H1 (cell line): Measurements from ENCODE around the gene SETD1B. TPM values are rescaled to one million over a fixed set of nuclear protein-coding genes. Genes with fewer than 3 reads are reported as not detected.

Experiments used
- CTCF ChIA-PET: fragments of 300-600 bp; sonication (Branson Sonifier 250); formaldehyde crosslinking; loops from one replicate; lab custom pipeline; 2021; ENCODE audit not compliant: partially characterized antibody; lab: Charles Lee
- POLR2A ChIA-PET: fragments of 300-600 bp; sonication (Branson Sonifier 250); formaldehyde crosslinking; loops from one replicate; lab custom pipeline; 2021; ENCODE audit warnings: inconsistent platforms; ENCODE audit not compliant: partially characterized antibody; lab: Charles Lee
- DNase-seq, 2 experiments: peaks; one replicate each; pipeline versions ENCODE4 v3.0.0 to v3.0.0-alpha.2; 2010 to 2022; ENCODE audit warnings: low spot score in 2 of 2, low read depth in 1 of 2, mixed read lengths in 1 of 2
- FAIRE-seq: peaks from 2 replicates; lab custom pipeline; 2011; peaks lifted over from hg19 to GRCh38; lab: Jason Lieb, UNC
- H2AFZ ChIP-seq: 2 replicates; pipeline ENCODE4 v1.8.1; 2012; ENCODE audit warnings: low read length, inconsistent platforms
- H2AK5ac ChIP-seq: 2 replicates; pipeline ENCODE4 v1.6.1; 2013; ENCODE audit warnings: low read depth, low read length
- H2BK120ac ChIP-seq: replicated peaks from 2 replicates; pipeline ENCODE3; 2013; ENCODE audit warnings: low read depth, low read length, inconsistent platforms
- H2BK12ac ChIP-seq: 2 replicates; pipeline ENCODE4 v1.6.1; 2013; ENCODE audit warnings: low read depth, low read length
- H2BK15ac ChIP-seq: 2 replicates; pipeline ENCODE4 v1.6.1; 2013; ENCODE audit warnings: low read length
- H2BK20ac ChIP-seq: 2 replicates; pipeline ENCODE4 v1.6.1; 2013; ENCODE audit warnings: low read length
- H2BK5ac ChIP-seq: 2 replicates; pipeline ENCODE4 v1.6.1; 2013; ENCODE audit warnings: low read depth, low read length
- H3K14ac ChIP-seq: 2 replicates; pipeline ENCODE4 v1.6.1; 2013; ENCODE audit warnings: inconsistent platforms; ENCODE audit not compliant: insufficient read length
- H3K18ac ChIP-seq: 2 replicates; pipeline ENCODE4 v1.6.1; 2013; ENCODE audit warnings: low read length; ENCODE audit errors: extremely low read depth
- H3K23ac ChIP-seq: 2 replicates; pipeline ENCODE4 v1.6.1; 2013; ENCODE audit warnings: inconsistent platforms; ENCODE audit not compliant: insufficient read length
- H3K23me2 ChIP-seq: 2 replicates; pipeline ENCODE4 v1.6.1; 2013; ENCODE audit warnings: low read depth, low read length
- H3K27ac ChIP-seq: 2 replicates; pipeline ENCODE4 v1.6.1; 2011; ENCODE audit warnings: low read depth, low read length, inconsistent platforms
- H3K27me3 ChIP-seq, 4 experiments: replicated peaks in 1 of 4; 1 replicate in 1 of 4; 2 replicates in 3 of 4; pipeline versions ENCODE4 v1.6.1 to v1.8.1; 2011 to 2013; ENCODE audit warnings: low read length in 3 of 4, mild to moderate bottlenecking in 3 of 4, inconsistent platforms in 2 of 4, mixed read lengths in 2 of 4, moderate library complexity in 1 of 4; ENCODE audit not compliant: control insufficient read depth in 3 of 4, insufficient read depth in 3 of 4; ENCODE audit errors: extremely low read depth in 1 of 4
- H3K36me3 ChIP-seq, 4 experiments: 2 replicates each; pipeline versions ENCODE4 v1.6.1 to v1.8.1; 2011 to 2013; ENCODE audit warnings: mild to moderate bottlenecking in 4 of 4, low read length in 3 of 4, moderate library complexity in 2 of 4, control low read depth in 1 of 4, inconsistent platforms in 1 of 4; ENCODE audit not compliant: insufficient read depth in 4 of 4, control insufficient read depth in 2 of 4
- H3K4ac ChIP-seq: replicated peaks from 2 replicates; pipeline ENCODE3; 2013; ENCODE audit warnings: low read length, low read depth, mixed read lengths, inconsistent platforms; ENCODE audit not compliant: insufficient read length
- H3K4me1 ChIP-seq, 4 experiments: replicated peaks in 1 of 4; 1 replicate in 1 of 4; 2 replicates in 3 of 4; pipeline versions ENCODE4 v1.6.1 to v1.8.1; 2011 to 2013; ENCODE audit warnings: low read length in 3 of 4, inconsistent platforms in 2 of 4, mixed read lengths in 1 of 4; ENCODE audit not compliant: insufficient read depth in 4 of 4, control insufficient read depth in 3 of 4
- H3K4me2 ChIP-seq, 2 experiments: 2 replicates each; pipeline versions ENCODE4 v1.6.1 to v1.8.1; 2011 to 2013; ENCODE audit warnings: low read depth in 2 of 2, low read length in 2 of 2, control low read depth in 1 of 2, inconsistent platforms in 1 of 2, mild to moderate bottlenecking in 1 of 2; ENCODE audit not compliant: insufficient read depth in 1 of 2
- H3K4me3 ChIP-seq, 4 experiments: fragments of 200-600, 300-600 bp in 1 of 4; sonication (generic), shearing (Covaris generic), sonication (Bioruptor Twin) in 1 of 4; 2 replicates each; pipeline versions ENCODE4 v1.5.1 to v1.8.1; 2011 to 2016; ENCODE audit warnings: low read length in 4 of 4, low read depth in 3 of 4, control low read depth in 2 of 4, inconsistent platforms in 2 of 4, mild to moderate bottlenecking in 2 of 4, mixed read lengths in 1 of 4, moderate library complexity in 1 of 4; ENCODE audit not compliant: insufficient read depth in 2 of 4; ENCODE audit errors: extremely low read depth in 1 of 4
- H3K56ac ChIP-seq: replicated peaks from 2 replicates; pipeline ENCODE3; 2013; ENCODE audit warnings: low read depth, mild to moderate bottlenecking, mixed read lengths, low read length, inconsistent platforms; ENCODE audit not compliant: insufficient read length
- H3K79me1 ChIP-seq: 2 replicates; pipeline ENCODE4 v1.6.1; 2013; ENCODE audit warnings: low read depth, low read length, control low read depth
- H3K79me2 ChIP-seq, 2 experiments: 2 replicates each; pipeline versions ENCODE4 v1.6.1 to v1.8.1; 2012 to 2013; ENCODE audit warnings: low read length in 2 of 2, mild to moderate bottlenecking in 2 of 2, inconsistent platforms in 1 of 2; ENCODE audit not compliant: insufficient read depth in 2 of 2, control insufficient read depth in 1 of 2
- H3K9ac ChIP-seq, 4 experiments: replicated peaks in 1 of 4; 1 replicate in 1 of 4; 2 replicates in 3 of 4; pipeline versions ENCODE4 v1.6.1 to v1.8.1; 2011 to 2013; ENCODE audit warnings: low read depth in 3 of 4, low read length in 3 of 4, control low read depth in 2 of 4, mild to moderate bottlenecking in 2 of 4, moderate library complexity in 2 of 4, inconsistent platforms in 1 of 4; ENCODE audit errors: extremely low read depth in 1 of 4
- H3K9me3 ChIP-seq, 2 experiments: 2 replicates each; pipeline versions ENCODE4 v1.6.1 to v1.8.1; 2012 to 2013; ENCODE audit warnings: mild to moderate bottlenecking in 2 of 2, moderate library complexity in 2 of 2, control low read depth in 1 of 2, inconsistent platforms in 1 of 2, low read depth in 1 of 2, low read length in 1 of 2, mixed read lengths in 1 of 2; ENCODE audit not compliant: insufficient read depth in 2 of 2
- H4K20me1 ChIP-seq, 2 experiments: replicated peaks in 1 of 2; 2 replicates each; pipeline versions ENCODE3 to v1.8.1; 2011 to 2013; ENCODE audit warnings: inconsistent platforms in 2 of 2, low read length in 2 of 2, mild to moderate bottlenecking in 1 of 2; ENCODE audit not compliant: insufficient read depth in 2 of 2, control insufficient read depth in 1 of 2
- H4K5ac ChIP-seq: 2 replicates; pipeline ENCODE4 v1.6.1; 2013; ENCODE audit warnings: low read length, low read depth, mixed read lengths, inconsistent platforms; ENCODE audit not compliant: insufficient read length
- H4K8ac ChIP-seq: 2 replicates; pipeline ENCODE4 v1.8.0; 2013; ENCODE audit warnings: mild to moderate bottlenecking, moderate library complexity, low read length, inconsistent platforms; ENCODE audit not compliant: insufficient read depth; ENCODE audit errors: extremely low read depth
- H4K91ac ChIP-seq: replicated peaks from 2 replicates; pipeline ENCODE3; 2013; ENCODE audit warnings: low read length, mixed read lengths, inconsistent platforms; ENCODE audit not compliant: insufficient read length
- CHD2 ChIP-seq: IDR thresholded peaks from 2 replicates; pipeline ENCODE4 v1.6.1; 2012; ENCODE audit warnings: low read length, improper control_type of control experiment
- FOSL1 ChIP-seq: IDR thresholded peaks from 2 replicates; pipeline ENCODE4 v1.6.1; 2011; ENCODE audit warnings: mild to moderate bottlenecking, low read depth, low read length, moderate library complexity; ENCODE audit not compliant: insufficient read depth
- POLR2A ChIP-seq, 2 experiments: IDR thresholded peaks; 1 replicate in 1 of 2; 2 replicates in 1 of 2; pipeline ENCODE4 v1.6.1; 2011; ENCODE audit warnings: low read depth in 2 of 2, low read length in 2 of 2, mild to moderate bottlenecking in 2 of 2; ENCODE audit errors: control extremely low read depth in 1 of 2
- POU5F1 ChIP-seq: IDR thresholded peaks from 2 replicates; pipeline ENCODE4 v1.6.1; 2011; ENCODE audit warnings: low read depth, mild to moderate bottlenecking, low read length, moderate library complexity
- RAD21 ChIP-seq, 2 experiments: IDR thresholded peaks in 1 of 2; conservative IDR thresholded peaks in 1 of 2; 2 replicates each; pipeline ENCODE4 v1.6.1; 2011; ENCODE audit warnings: low read depth in 2 of 2, low read length in 2 of 2, improper control_type of control experiment in 1 of 2, inconsistent platforms in 1 of 2, mild to moderate bottlenecking in 1 of 2, moderate library complexity in 1 of 2
- SP1 ChIP-seq: IDR thresholded peaks from 2 replicates; pipeline ENCODE4 v1.6.1; 2011; ENCODE audit warnings: low read depth, low read length
- WGBS, 2 experiments: shearing (Covaris generic) in 1 of 2; methylation state at CpG; one replicate each; pipeline versions ENCODE4 v1.1.6 to v1.1.7; 2013 to 2015; ENCODE audit warnings: low lambda C conversion rate in 2 of 2, mixed read lengths in 2 of 2, inconsistent platforms in 1 of 2, low coverage in 1 of 2, missing lambda C conversion rate in 1 of 2; ENCODE audit not compliant: insufficient replicate concordance in 2 of 2, insufficient coverage in 1 of 2, insufficient read length in 1 of 2; ENCODE audit errors: extremely low coverage in 1 of 2, missing lambda C conversion rate in 1 of 2; 5-methylcytosine and 5-hydroxymethylcytosine counted together
- polyA plus RNA-seq, 7 experiments: library from polyadenylated mRNA; depleted of rRNA in 3 of 7; stranded (reverse) in 5 of 7; unstranded in 2 of 7; fragments of >200 nt in 5 of 7; fragments of 200-250 nt in 2 of 7; gene quantifications; 1 replicate in 5 of 7; 2 replicates in 1 of 7; 4 replicates in 1 of 7; pipeline versions ENCODE4 v1.2.1 to v1.2.3, GENCODE V29; 2011 to 2013; ENCODE audit warnings: missing spikeins in 2 of 7, mixed read lengths in 2 of 7
- total RNA-seq: library from RNA; stranded (reverse); fragmentation: NEBNext Ultra II Directional; extraction: Animal tissue kit (Norgen Biotek cat#: 25700); gene quantifications from 2 replicates; pipeline ENCODE4 v1.2.1, GENCODE V29; 2021

SETD1B gene
- total and polyA plus RNA-seq, 2 of the 8 experiments (the other 6 are each of a cell fraction or from before 2014, with no cell fraction given), result 1.3 to 17.7 TPM

- Histone ChIP-seq H3K4ac (no peak overlapping the region), H3K9me3 (no peaks in the 10 kb centered on the region), H3K36me3 (no peaks in the 10 kb centered on the region), H3K79me2 (no peaks in the 10 kb centered on the region), H3K14ac (no peak overlapping the region), H3K27ac (no peak overlapping the region), H2BK20ac (no peak overlapping the region), H3K4me1 (no peaks in the 10 kb centered on the region; a peak in 1 of 7 replicates), H3K4me2 (no peak overlapping the region), H2AFZ (no peak overlapping the region), H3K23me2 (no peaks in the 10 kb centered on the region), H3K23ac (no peak overlapping the region), H3K79me1 (no peaks in the 10 kb centered on the region), H4K20me1 (no peaks in the 10 kb centered on the region), H2AK5ac (no peak overlapping the region), H3K9ac (no peak overlapping the region), H3K27me3 (no peaks in the 10 kb centered on the region), H3K56ac (no peak overlapping the region), H2BK5ac (no peak overlapping the region), H4K91ac (no peak overlapping the region), H3K18ac (no peak overlapping the region), H2BK15ac (no peak overlapping the region), H2BK120ac (no peak overlapping the region), H2BK12ac (no peak overlapping the region), H4K8ac (no peak overlapping the region), H4K5ac (no peak overlapping the region), H3K4me3 (no peak overlapping the region)
- ChIA-PET POLR2A (no interaction called here), CTCF (interaction anchor here (0.5 to 1.0 kb wide), 4 partner anchors 39 to 164 kb away, joined by 3 read pairs; no protein-coding TSS in a partner anchor)
- WGBS, 2 experiments, result 87% methylated on average over 4 of the region's 4 CpGs; no CpG with 5 or more reads in 1 of the 2 experiments
- FAIRE-seq (no peak), DNase-seq (no peak)
- TF ChIP-seq POLR2A (IDR thresholded peaks at IDR 0.05; ENCODE audit: control extremely low read depth in 1 of 2, low read depth in 2 of 2, low read length in 2 of 2), result no peak
- TF ChIP-seq SP1, result no peak
- TF ChIP-seq CHD2, result no peak
- no peak for TF ChIP-seq RAD21 (IDR thresholded peaks at IDR 0.05 in 1 of 2, conservative IDR thresholded peaks at IDR 0.05 in 1 of 2; ENCODE audit: low read depth in 2 of 2, low read length in 2 of 2)
- TF ChIP-seq POU5F1, result no peak
- TF ChIP-seq FOSL1, result no peak
Measured at GRCh38 chr12:121866331-121866730, 62.5 kb downstream of the SETD1B start.
